ENCODE results near the gene ST13. TPM values are rescaled to one million over a fixed set of nuclear protein-coding genes. Genes with fewer than 3 reads are reported as not detected.

The ST13 gene
- total RNA-seq, 1 experiment from 2014 or later: 385 TPM

- POLR2A ChIA-PET: no interaction called here
- Mint-ChIP-seq H3K27ac (ENCODE audit: unreplicated experiment) (no peak overlapping the region), H3K4me3 (ENCODE audit: unreplicated experiment) (no peak overlapping the region)
Measured at GRCh38 chr22:40894417-40894816, 38.0 kb upstream of the ST13 start.

GRCh38 chr22:40890881-40891280 lies 34.4 kb upstream of the ST13 start:
- intact Hi-C loops (cut with micrococcal nuclease; ENCODE audit: unreplicated experiment): no loop called here
- Mint-ChIP-seq H3K27me3 (ENCODE audit: insufficient read depth, unreplicated experiment) (no peaks in the 10 kb centered on the region), H3K4me1 (ENCODE audit: low read depth, unreplicated experiment) (no peaks in the 10 kb centered on the region), H3K36me3 (ENCODE audit: insufficient read depth, unreplicated experiment) (peaks cover 45% of the 10 kb centered on the region), H3K27ac (ENCODE audit: unreplicated experiment) (no peak overlapping the region), H3K4me3 (ENCODE audit: unreplicated experiment) (no peak overlapping the region), H3K9me3 (ENCODE audit: unreplicated experiment) (no peaks in the 10 kb centered on the region)
- BruUV-seq (replicated peaks): no TSS peak
- no peaks in the 10 kb centered on the region for H3K27me3 ChIP-seq (replicated peaks; ENCODE audit: control insufficient read depth, insufficient read depth, low read length)
- H3K9me3 ChIP-seq: no peaks in the 10 kb centered on the region
- no peaks in the 10 kb centered on the region for H3K36me3 ChIP-seq (ENCODE audit: control insufficient read depth, insufficient read depth, low read length)
- ChIA-PET POLR2A (interaction anchor here (0.6 kb wide), 1 partner anchor 240 kb away, joined by 8 read pairs; no protein-coding TSS in a partner anchor), CTCF (no interaction called here)
- H3K4me3 ChIP-seq (ENCODE audit: low read depth, low read length): no peak overlapping the region
- DNase-seq: no peak
- no peaks in the 10 kb centered on the region for H3K4me1 ChIP-seq
- TF ChIP-seq CTCF (IDR thresholded peaks at IDR 0.05; ENCODE audit: insufficient read depth in 1 of 2, low read depth in 1 of 2, low read length in 1 of 2, severe bottlenecking in 1 of 2, unreplicated experiment in 1 of 2): no peak

More at GRCh38 chr22:40894417-40894816, 38.0 kb upstream of the ST13 start:
- H3K36me3 ChIP-seq (ENCODE audit: control insufficient read depth, insufficient read depth, low read length): no peaks in the 10 kb centered on the region
- intact Hi-C loops (cut with micrococcal nuclease; ENCODE audit: unreplicated experiment): no loop called here
- no peak for TF ChIP-seq CTCF (IDR thresholded peaks at IDR 0.05; ENCODE audit: insufficient read depth in 1 of 2, low read depth in 1 of 2, low read length in 1 of 2, severe bottlenecking in 1 of 2, unreplicated experiment in 1 of 2)
- DNase-seq: no peak
- Mint-ChIP-seq H3K4me1 (ENCODE audit: low read depth, unreplicated experiment) (no peaks in the 10 kb centered on the region), H3K27me3 (ENCODE audit: insufficient read depth, unreplicated experiment) (no peaks in the 10 kb centered on the region), H3K9me3 (ENCODE audit: unreplicated experiment) (no peaks in the 10 kb centered on the region), H3K36me3 (ENCODE audit: insufficient read depth, unreplicated experiment) (peaks cover 13% of the 10 kb centered on the region)
- H3K27me3 ChIP-seq (replicated peaks; ENCODE audit: control insufficient read depth, insufficient read depth, low read length): no peaks in the 10 kb centered on the region
- H3K9me3 ChIP-seq: no peaks in the 10 kb centered on the region
- 0 out of 2 replicates have a peak, but pooled peaks cover 3% of the 10 kb centered on the region for H3K4me1 ChIP-seq
- no TSS peak for BruUV-seq (replicated peaks)
- CTCF ChIA-PET: no interaction called here
- no peak overlapping the region for H3K4me3 ChIP-seq (ENCODE audit: low read depth, low read length)

GRCh38 chr22:40889116-40889515 lies 32.7 kb upstream of the ST13 start:
- Mint-ChIP-seq H3K4me1 (ENCODE audit: low read depth, unreplicated experiment) (no peaks in the 10 kb centered on the region), H3K9me3 (ENCODE audit: unreplicated experiment) (no peaks in the 10 kb centered on the region), H3K4me3 (ENCODE audit: unreplicated experiment) (no peak overlapping the region), H3K36me3 (ENCODE audit: insufficient read depth, unreplicated experiment) (peaks cover 49% of the 10 kb centered on the region), H3K27me3 (ENCODE audit: insufficient read depth, unreplicated experiment) (no peaks in the 10 kb centered on the region), H3K27ac (ENCODE audit: unreplicated experiment) (no peak overlapping the region)
- intact Hi-C loops (cut with micrococcal nuclease; ENCODE audit: unreplicated experiment): no loop called here
- no peak for TF ChIP-seq CTCF (IDR thresholded peaks at IDR 0.05; ENCODE audit: insufficient read depth in 1 of 2, low read depth in 1 of 2, low read length in 1 of 2, severe bottlenecking in 1 of 2, unreplicated experiment in 1 of 2)
- BruUV-seq (replicated peaks): no TSS peak
- H3K9me3 ChIP-seq: no peaks in the 10 kb centered on the region
- no peaks in the 10 kb centered on the region for H3K4me1 ChIP-seq
- POLR2A ChIA-PET: no interaction called here
- DNase-seq: no peak
- H3K4me3 ChIP-seq (ENCODE audit: low read depth, low read length): no peak overlapping the region
- no peaks in the 10 kb centered on the region for H3K36me3 ChIP-seq (ENCODE audit: control insufficient read depth, insufficient read depth, low read length)
- no peaks in the 10 kb centered on the region for H3K27me3 ChIP-seq (replicated peaks; ENCODE audit: control insufficient read depth, insufficient read depth, low read length)
- CTCF ChIA-PET: no interaction called here
